Measurements from ENCODE around the gene STUM.

DNA sequence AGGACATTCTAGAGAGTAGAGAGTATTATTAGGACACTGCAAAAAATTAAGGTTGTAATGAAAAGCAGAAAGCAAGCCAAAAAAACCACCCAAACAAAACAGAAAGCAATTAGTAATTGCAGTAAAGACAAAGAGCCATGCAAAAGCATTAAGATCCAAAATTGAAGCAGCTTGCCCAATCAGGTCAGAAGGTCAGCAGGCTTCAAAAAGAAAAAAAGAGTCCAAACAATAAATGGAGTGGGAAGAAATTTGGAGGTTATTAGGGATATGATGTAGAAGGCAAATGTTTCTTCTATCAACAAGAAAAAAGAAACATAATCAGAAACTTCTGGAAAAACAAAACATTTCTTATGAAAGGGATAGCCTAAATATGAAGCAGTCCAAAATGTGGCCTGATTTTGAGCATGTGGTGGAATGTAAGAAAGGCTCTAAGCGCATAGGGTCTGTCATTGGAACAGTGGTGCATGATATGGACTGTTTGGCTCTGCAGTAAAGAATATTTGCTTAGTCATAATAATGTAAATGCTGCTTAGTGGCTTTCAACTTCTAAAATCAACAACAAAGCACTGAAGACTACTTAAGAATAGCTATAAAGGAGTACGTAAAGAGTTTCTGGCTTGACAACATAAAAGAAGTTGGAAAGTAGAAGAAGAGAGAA is 4.8 kb downstream of the STUM start:
- TF ChIP-seq, protein P1, sequence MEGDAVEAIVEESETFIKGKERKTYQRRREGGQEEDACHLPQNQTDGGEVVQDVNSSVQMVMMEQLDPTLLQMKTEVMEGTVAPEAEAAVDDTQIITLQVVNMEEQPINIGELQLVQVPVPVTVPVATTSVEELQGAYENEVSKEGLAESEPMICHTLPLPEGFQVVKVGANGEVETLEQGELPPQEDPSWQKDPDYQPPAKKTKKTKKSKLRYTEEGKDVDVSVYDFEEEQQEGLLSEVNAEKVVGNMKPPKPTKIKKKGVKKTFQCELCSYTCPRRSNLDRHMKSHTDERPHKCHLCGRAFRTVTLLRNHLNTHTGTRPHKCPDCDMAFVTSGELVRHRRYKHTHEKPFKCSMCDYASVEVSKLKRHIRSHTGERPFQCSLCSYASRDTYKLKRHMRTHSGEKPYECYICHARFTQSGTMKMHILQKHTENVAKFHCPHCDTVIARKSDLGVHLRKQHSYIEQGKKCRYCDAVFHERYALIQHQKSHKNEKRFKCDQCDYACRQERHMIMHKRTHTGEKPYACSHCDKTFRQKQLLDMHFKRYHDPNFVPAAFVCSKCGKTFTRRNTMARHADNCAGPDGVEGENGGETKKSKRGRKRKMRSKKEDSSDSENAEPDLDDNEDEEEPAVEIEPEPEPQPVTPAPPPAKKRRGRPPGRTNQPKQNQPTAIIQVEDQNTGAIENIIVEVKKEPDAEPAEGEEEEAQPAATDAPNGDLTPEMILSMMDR (conservative IDR thresholded peaks at IDR 0.05; ENCODE audit: low read depth in 2 of 2) = no peak
- TF ChIP-seq POLR2AphosphoS5 (IDR thresholded peaks at IDR 0.05; ENCODE audit: low read depth) (no peak), EZH2 (IDR thresholded peaks at IDR 0.05; ENCODE audit: low read depth, unreplicated experiment) (no peak), EZH2phosphoT487 (IDR thresholded peaks at IDR 0.05; ENCODE audit: unreplicated experiment) (no peak), ZNF114 (CRISPR knock-in tag; IDR thresholded peaks at IDR 0.05) (no peak)
- TF ChIP-seq, protein P2, sequence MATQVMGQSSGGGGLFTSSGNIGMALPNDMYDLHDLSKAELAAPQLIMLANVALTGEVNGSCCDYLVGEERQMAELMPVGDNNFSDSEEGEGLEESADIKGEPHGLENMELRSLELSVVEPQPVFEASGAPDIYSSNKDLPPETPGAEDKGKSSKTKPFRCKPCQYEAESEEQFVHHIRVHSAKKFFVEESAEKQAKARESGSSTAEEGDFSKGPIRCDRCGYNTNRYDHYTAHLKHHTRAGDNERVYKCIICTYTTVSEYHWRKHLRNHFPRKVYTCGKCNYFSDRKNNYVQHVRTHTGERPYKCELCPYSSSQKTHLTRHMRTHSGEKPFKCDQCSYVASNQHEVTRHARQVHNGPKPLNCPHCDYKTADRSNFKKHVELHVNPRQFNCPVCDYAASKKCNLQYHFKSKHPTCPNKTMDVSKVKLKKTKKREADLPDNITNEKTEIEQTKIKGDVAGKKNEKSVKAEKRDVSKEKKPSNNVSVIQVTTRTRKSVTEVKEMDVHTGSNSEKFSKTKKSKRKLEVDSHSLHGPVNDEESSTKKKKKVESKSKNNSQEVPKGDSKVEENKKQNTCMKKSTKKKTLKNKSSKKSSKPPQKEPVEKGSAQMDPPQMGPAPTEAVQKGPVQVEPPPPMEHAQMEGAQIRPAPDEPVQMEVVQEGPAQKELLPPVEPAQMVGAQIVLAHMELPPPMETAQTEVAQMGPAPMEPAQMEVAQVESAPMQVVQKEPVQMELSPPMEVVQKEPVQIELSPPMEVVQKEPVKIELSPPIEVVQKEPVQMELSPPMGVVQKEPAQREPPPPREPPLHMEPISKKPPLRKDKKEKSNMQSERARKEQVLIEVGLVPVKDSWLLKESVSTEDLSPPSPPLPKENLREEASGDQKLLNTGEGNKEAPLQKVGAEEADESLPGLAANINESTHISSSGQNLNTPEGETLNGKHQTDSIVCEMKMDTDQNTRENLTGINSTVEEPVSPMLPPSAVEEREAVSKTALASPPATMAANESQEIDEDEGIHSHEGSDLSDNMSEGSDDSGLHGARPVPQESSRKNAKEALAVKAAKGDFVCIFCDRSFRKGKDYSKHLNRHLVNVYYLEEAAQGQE (IDR thresholded peaks at IDR 0.05; ENCODE audit: unreplicated experiment) = no peak
- TF ChIP-seq, protein P3, sequence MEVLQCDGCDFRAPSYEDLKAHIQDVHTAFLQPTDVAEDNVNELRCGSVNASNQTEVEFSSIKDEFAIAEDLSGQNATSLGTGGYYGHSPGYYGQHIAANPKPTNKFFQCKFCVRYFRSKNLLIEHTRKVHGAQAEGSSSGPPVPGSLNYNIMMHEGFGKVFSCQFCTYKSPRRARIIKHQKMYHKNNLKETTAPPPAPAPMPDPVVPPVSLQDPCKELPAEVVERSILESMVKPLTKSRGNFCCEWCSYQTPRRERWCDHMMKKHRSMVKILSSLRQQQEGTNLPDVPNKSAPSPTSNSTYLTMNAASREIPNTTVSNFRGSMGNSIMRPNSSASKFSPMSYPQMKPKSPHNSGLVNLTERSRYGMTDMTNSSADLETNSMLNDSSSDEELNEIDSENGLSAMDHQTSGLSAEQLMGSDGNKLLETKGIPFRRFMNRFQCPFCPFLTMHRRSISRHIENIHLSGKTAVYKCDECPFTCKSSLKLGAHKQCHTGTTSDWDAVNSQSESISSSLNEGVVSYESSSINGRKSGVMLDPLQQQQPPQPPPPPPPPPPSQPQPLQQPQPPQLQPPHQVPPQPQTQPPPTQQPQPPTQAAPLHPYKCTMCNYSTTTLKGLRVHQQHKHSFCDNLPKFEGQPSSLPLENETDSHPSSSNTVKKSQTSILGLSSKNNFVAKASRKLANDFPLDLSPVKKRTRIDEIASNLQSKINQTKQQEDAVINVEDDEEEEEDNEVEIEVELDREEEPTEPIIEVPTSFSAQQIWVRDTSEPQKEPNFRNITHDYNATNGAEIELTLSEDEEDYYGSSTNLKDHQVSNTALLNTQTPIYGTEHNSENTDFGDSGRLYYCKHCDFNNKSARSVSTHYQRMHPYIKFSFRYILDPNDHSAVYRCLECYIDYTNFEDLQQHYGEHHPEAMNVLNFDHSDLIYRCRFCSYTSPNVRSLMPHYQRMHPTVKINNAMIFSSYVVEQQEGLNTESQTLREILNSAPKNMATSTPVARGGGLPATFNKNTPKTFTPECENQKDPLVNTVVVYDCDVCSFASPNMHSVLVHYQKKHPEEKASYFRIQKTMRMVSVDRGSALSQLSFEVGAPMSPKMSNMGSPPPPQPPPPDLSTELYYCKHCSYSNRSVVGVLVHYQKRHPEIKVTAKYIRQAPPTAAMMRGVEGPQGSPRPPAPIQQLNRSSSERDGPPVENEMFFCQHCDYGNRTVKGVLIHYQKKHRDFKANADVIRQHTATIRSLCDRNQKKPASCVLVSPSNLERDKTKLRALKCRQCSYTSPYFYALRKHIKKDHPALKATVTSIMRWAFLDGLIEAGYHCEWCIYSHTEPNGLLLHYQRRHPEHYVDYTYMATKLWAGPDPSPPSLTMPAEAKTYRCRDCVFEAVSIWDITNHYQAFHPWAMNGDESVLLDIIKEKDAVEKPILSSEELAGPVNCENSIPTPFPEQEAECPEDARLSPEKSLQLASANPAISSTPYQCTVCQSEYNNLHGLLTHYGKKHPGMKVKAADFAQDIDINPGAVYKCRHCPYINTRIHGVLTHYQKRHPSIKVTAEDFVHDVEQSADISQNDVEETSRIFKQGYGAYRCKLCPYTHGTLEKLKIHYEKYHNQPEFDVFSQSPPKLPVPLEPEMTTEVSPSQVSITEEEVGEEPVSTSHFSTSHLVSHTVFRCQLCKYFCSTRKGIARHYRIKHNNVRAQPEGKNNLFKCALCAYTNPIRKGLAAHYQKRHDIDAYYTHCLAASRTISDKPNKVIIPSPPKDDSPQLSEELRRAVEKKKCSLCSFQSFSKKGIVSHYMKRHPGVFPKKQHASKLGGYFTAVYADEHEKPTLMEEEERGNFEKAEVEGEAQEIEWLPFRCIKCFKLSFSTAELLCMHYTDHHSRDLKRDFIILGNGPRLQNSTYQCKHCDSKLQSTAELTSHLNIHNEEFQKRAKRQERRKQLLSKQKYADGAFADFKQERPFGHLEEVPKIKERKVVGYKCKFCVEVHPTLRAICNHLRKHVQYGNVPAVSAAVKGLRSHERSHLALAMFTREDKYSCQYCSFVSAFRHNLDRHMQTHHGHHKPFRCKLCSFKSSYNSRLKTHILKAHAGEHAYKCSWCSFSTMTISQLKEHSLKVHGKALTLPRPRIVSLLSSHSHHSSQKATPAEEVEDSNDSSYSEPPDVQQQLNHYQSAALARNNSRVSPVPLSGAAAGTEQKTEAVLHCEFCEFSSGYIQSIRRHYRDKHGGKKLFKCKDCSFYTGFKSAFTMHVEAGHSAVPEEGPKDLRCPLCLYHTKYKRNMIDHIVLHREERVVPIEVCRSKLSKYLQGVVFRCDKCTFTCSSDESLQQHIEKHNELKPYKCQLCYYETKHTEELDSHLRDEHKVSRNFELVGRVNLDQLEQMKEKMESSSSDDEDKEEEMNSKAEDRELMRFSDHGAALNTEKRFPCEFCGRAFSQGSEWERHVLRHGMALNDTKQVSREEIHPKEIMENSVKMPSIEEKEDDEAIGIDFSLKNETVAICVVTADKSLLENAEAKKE (CRISPR knock-in tag; IDR thresholded peaks at IDR 0.05) = no peak
